Osteoblast (primary cell): Measurements from ENCODE around the gene ANO4. TPM values are rescaled to one million over a fixed set of nuclear protein-coding genes. Genes with fewer than 3 reads are reported as not detected.
A peak's percentile ranks its signal among the peaks of the same experiment; 100 is the strongest.

Source experiments
- DNase-seq: peaks from one replicate; pipeline ENCODE4 v3.0.0; 2011; ENCODE audit warnings: low spot score, mixed read lengths; ENCODE audit not compliant: insufficient read length; ENCODE audit errors: missing footprints
- H2AFZ ChIP-seq: 2 replicates; pipeline ENCODE4 v1.6.0; 2011; ENCODE audit warnings: mild to moderate bottlenecking, low read length
- H3K27ac ChIP-seq: 2 replicates; pipeline ENCODE4 v1.5.1; 2011; ENCODE audit warnings: mild to moderate bottlenecking, low read depth, low read length, moderate library complexity
- H3K27me3 ChIP-seq: 2 replicates; pipeline ENCODE4 v1.6.0; 2012; ENCODE audit warnings: mild to moderate bottlenecking, control low read depth, inconsistent platforms, low read length, moderate library complexity; ENCODE audit not compliant: insufficient read depth
- H3K36me3 ChIP-seq: 2 replicates; pipeline ENCODE4 v1.5.1; 2011; ENCODE audit warnings: mild to moderate bottlenecking, low read length, control low read depth, moderate library complexity; ENCODE audit not compliant: insufficient read depth
- H3K4me1 ChIP-seq: 2 replicates; pipeline ENCODE4 v1.5.1; 2011; ENCODE audit warnings: mild to moderate bottlenecking, low read length, control low read depth, moderate library complexity; ENCODE audit not compliant: insufficient read depth
- H3K4me2 ChIP-seq: 2 replicates; pipeline ENCODE4 v1.6.0; 2011; ENCODE audit warnings: mild to moderate bottlenecking, low read length; ENCODE audit not compliant: insufficient read depth
- H3K4me3 ChIP-seq: fragments of 200-600 bp; sonication (generic); 3 replicates; pipeline ENCODE4 v1.5.1; 2012; ENCODE audit warnings: mild to moderate bottlenecking, low read length, inconsistent platforms; ENCODE audit not compliant: insufficient read depth
- H3K79me2 ChIP-seq: 2 replicates; pipeline ENCODE4 v1.6.0; 2012; ENCODE audit warnings: mild to moderate bottlenecking, low read length, control low read depth, inconsistent platforms; ENCODE audit not compliant: insufficient read depth
- H3K9me3 ChIP-seq: 2 replicates; pipeline ENCODE4 v1.5.1; 2011; ENCODE audit warnings: low read depth, low read length, control low read depth
- H4K20me1 ChIP-seq: 2 replicates; pipeline ENCODE4 v1.6.0; 2012; ENCODE audit warnings: mild to moderate bottlenecking, low read length, control low read depth; ENCODE audit not compliant: insufficient read depth
- CTCF ChIP-seq: IDR thresholded peaks from 2 replicates; pipeline ENCODE4 v1.5.1; 2011; ENCODE audit warnings: mild to moderate bottlenecking, low read depth, low read length, moderate library complexity; ENCODE audit errors: extremely low read depth
- total RNA-seq: library from RNA; depleted of rRNA; stranded (reverse); fragments of >200 nt; gene quantifications from 2 replicates; pipeline ENCODE4 v1.2.3, GENCODE V29; 2012

Gene ANO4
- total RNA-seq, 1 donor = not detected

- no peak overlapping the region for H2AFZ ChIP-seq
- no peaks in the 10 kb centered on the region for H3K79me2 ChIP-seq
- no peaks in the 10 kb centered on the region for H3K36me3 ChIP-seq
- no peak overlapping the region for H3K27ac ChIP-seq
- no peak overlapping the region for H3K4me3 ChIP-seq
- H3K4me2 ChIP-seq = no peak overlapping the region
- H3K4me1 ChIP-seq = no peaks in the 10 kb centered on the region
- no peak for TF ChIP-seq CTCF
- H3K9me3 ChIP-seq = no peaks in the 10 kb centered on the region
- no peak for DNase-seq
- H3K27me3 ChIP-seq = no peaks in the 10 kb centered on the region
- H4K20me1 ChIP-seq = no peaks in the 10 kb centered on the region
Observed at GRCh38 chr12:100871195-100871734, 76.7 kb downstream of the ANO4 start.

DNA sequence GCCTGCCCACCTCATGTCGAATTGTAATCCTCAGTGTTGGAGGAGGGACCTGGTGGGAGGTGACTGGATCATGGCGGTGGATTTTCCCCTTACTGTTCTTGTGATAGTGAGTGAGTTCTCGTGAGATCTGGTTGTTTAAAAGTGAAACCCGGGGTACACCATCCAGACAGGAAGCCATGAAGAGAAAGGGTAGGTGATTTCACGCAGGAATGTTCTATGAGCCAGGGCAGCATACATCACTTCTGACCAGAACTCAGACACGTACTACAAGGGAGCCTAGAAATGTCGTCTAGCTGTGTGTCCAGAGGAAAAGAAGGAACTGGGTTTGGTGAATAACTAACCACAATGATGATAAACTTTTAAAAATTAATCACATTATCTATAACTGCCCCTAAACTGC lies 80.6 kb downstream of the ANO4 start:
- DNase-seq = no peak
- no peak overlapping the region for H3K27ac ChIP-seq
- no peaks in the 10 kb centered on the region for H4K20me1 ChIP-seq
- H3K79me2 ChIP-seq = no peaks in the 10 kb centered on the region
- H3K27me3 ChIP-seq = no peaks in the 10 kb centered on the region
- H3K4me3 ChIP-seq = no peak overlapping the region
- H3K4me2 ChIP-seq = no peak overlapping the region
- H3K4me1 ChIP-seq = no peaks in the 10 kb centered on the region
- TF ChIP-seq CTCF = no peak
- H3K9me3 ChIP-seq = no peaks in the 10 kb centered on the region
- H2AFZ ChIP-seq = no peak overlapping the region
- no peaks in the 10 kb centered on the region for H3K36me3 ChIP-seq

DNA sequence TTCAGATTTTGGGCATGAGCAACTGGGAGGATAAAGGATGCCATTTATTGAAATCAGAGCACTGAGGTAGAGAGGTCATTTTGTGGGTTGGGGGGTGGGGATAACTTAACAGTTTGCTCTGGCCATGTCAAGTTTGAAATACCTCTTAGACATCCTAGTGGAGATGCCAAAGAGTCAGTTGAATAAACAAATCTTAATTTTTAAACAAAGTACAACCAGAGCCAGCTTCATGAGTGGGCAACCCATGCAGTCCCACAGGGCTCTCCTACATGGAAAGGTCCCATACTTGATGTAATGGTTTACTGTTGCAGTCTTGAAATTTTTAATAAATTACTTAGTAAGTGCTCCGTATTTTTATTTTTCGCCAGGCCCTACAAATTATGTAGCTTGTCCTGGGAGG lies 81.2 kb downstream of the ANO4 start:
- Histone ChIP-seq H3K36me3 (no peaks in the 10 kb centered on the region), H3K4me2 (no peak overlapping the region), H3K27ac (no peak overlapping the region), H3K9me3 (no peaks in the 10 kb centered on the region), H2AFZ (no peak overlapping the region), H3K79me2 (no peaks in the 10 kb centered on the region), H3K27me3 (no peaks in the 10 kb centered on the region), H3K4me3 (no peak overlapping the region), H4K20me1 (no peaks in the 10 kb centered on the region), H3K4me1 (no peaks in the 10 kb centered on the region)
- TF ChIP-seq CTCF = no peak
- DNase-seq = no peak

GRCh38 chr12:100877776-100878175 lies 83.2 kb downstream of the ANO4 start:
- no peaks in the 10 kb centered on the region for H4K20me1 ChIP-seq
- no peaks in the 10 kb centered on the region for H3K27me3 ChIP-seq
- no peaks in the 10 kb centered on the region for H3K4me1 ChIP-seq
- peak; percentile 24 for TF ChIP-seq CTCF
- no peak overlapping the region for H3K27ac ChIP-seq
- H3K36me3 ChIP-seq = no peaks in the 10 kb centered on the region
- DNase-seq = no peak
- no peak overlapping the region for H3K4me2 ChIP-seq
- no peaks in the 10 kb centered on the region for H3K79me2 ChIP-seq
- H2AFZ ChIP-seq = no peak overlapping the region
- no peak overlapping the region for H3K4me3 ChIP-seq
- H3K9me3 ChIP-seq = no peaks in the 10 kb centered on the region
